ENCODE measurements around the gene SPEN. TPM values are rescaled to one million over a fixed set of nuclear protein-coding genes. Genes with fewer than 3 reads are reported as not detected.

The SPEN gene
- total and polyA plus RNA-seq, 10 of the 15 experiments (the other 5 are each of a cell fraction or from before 2014, with no cell fraction given): 5.2 to 58.7 (median 20.1) TPM

DNA sequence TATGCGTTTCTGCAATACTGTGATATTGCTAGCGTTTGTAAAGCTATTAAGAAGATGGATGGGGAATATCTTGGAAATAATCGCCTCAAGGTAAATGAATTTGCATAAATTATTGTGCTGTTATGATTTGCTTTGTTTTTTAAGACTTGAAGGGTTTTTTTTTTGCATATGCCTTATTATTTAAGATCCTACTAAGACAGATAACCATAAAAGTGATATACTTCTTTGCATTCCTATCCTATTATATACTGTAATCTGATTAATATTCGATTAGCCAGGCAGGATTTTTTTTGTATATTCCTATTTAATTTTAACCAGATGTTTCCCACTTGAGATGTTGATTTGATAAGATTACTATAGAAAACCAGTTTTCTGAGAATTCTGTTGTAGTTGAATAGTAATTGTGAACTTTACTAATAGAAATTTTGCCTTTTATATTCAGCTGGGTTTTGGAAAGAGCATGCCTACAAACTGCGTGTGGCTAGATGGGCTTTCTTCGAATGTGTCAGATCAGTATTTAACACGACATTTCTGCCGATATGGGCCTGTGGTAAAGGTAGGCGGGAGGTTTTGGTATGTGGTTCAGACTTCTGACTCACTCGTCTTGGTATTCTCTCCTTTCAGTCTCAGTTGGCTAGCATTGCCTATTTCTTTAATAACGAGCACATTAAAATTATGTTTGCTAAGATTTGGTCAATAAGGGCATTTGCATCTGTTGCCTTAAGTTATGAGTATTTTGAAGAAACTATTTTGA, 71.6 kb downstream of the SPEN start (continued):
- TF ChIP-seq NFYB (IDR thresholded peaks at IDR 0.05; ENCODE audit: insufficient read depth, low read depth, low read length): no peak
- no peak for TF ChIP-seq TAF1 (IDR thresholded peaks at IDR 0.05; ENCODE audit: borderline replicate concordance, low read depth, low read length)
- no peak for TF ChIP-seq RBBP5 (conservative IDR thresholded peaks at IDR 0.05)
- TF ChIP-seq ZNF24 (IDR thresholded peaks at IDR 0.05): no peak
- TF ChIP-seq, protein P1, sequence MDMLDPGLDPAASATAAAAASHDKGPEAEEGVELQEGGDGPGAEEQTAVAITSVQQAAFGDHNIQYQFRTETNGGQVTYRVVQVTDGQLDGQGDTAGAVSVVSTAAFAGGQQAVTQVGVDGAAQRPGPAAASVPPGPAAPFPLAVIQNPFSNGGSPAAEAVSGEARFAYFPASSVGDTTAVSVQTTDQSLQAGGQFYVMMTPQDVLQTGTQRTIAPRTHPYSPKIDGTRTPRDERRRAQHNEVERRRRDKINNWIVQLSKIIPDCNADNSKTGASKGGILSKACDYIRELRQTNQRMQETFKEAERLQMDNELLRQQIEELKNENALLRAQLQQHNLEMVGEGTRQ (IDR thresholded peaks at IDR 0.05; ENCODE audit: borderline replicate concordance, low read depth, low read length): no peak
- TF ChIP-seq, protein P2, sequence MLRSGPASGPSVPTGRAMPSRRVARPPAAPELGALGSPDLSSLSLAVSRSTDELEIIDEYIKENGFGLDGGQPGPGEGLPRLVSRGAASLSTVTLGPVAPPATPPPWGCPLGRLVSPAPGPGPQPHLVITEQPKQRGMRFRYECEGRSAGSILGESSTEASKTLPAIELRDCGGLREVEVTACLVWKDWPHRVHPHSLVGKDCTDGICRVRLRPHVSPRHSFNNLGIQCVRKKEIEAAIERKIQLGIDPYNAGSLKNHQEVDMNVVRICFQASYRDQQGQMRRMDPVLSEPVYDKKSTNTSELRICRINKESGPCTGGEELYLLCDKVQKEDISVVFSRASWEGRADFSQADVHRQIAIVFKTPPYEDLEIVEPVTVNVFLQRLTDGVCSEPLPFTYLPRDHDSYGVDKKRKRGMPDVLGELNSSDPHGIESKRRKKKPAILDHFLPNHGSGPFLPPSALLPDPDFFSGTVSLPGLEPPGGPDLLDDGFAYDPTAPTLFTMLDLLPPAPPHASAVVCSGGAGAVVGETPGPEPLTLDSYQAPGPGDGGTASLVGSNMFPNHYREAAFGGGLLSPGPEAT (IDR thresholded peaks at IDR 0.05; ENCODE audit: low read depth): peak; percentile 29; the same call in 1 of the 2 replicates
- no peak for TF ChIP-seq SMAD5 (IDR thresholded peaks at IDR 0.05; ENCODE audit: low read depth)
- TF ChIP-seq IKZF2 (IDR thresholded peaks at IDR 0.05): peak in 1 of 2 experiments; percentile 46; a peak in 3 of 4 replicates
- TF ChIP-seq CBX3 (IDR thresholded peaks at IDR 0.05; ENCODE audit: borderline replicate concordance, low read depth): no peak
- TF ChIP-seq, protein P3, sequence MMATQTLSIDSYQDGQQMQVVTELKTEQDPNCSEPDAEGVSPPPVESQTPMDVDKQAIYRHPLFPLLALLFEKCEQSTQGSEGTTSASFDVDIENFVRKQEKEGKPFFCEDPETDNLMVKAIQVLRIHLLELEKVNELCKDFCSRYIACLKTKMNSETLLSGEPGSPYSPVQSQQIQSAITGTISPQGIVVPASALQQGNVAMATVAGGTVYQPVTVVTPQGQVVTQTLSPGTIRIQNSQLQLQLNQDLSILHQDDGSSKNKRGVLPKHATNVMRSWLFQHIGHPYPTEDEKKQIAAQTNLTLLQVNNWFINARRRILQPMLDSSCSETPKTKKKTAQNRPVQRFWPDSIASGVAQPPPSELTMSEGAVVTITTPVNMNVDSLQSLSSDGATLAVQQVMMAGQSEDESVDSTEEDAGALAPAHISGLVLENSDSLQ (IDR thresholded peaks at IDR 0.05): peak; percentile 30; the same call in 1 of the 2 replicates
- TF ChIP-seq, protein P4, sequence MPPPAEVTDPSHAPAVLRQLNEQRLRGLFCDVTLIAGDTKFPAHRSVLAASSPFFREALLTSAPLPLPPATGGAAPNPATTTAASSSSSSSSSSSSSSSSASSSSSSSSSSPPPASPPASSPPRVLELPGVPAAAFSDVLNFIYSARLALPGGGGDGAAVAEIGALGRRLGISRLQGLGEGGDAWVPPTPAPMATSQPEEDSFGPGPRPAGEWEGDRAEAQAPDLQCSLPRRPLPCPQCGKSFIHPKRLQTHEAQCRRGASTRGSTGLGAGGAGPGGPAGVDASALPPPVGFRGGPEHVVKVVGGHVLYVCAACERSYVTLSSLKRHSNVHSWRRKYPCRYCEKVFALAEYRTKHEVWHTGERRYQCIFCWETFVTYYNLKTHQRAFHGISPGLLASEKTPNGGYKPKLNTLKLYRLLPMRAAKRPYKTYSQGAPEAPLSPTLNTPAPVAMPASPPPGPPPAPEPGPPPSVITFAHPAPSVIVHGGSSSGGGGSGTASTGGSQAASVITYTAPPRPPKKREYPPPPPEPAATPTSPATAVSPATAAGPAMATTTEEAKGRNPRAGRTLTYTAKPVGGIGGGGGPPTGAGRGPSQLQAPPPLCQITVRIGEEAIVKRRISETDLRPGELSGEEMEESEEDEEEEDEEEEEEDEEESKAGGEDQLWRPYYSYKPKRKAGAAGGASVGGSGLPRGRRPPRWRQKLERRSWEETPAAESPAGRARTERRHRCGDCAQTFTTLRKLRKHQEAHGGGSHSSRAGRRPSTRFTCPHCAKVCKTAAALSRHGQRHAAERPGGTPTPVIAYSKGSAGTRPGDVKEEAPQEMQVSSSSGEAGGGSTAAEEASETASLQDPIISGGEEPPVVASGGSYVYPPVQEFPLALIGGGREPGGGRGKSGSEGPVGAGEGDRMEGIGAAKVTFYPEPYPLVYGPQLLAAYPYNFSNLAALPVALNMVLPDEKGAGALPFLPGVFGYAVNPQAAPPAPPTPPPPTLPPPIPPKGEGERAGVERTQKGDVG (CRISPR knock-in tag; IDR thresholded peaks at IDR 0.05): no peak
- TF ChIP-seq POU2F2 (IDR thresholded peaks at IDR 0.05; ENCODE audit: borderline replicate concordance, low read depth, low read length): peak; percentile 71; the same call in 2 of the 3 replicates
- no peak for TF ChIP-seq KAT2A (conservative IDR thresholded peaks at IDR 0.05; ENCODE audit: control insufficient read depth, low read depth, low read length)
- no peak for TF ChIP-seq YBX1 (IDR thresholded peaks at IDR 0.05)
- no peak for TF ChIP-seq NFXL1 (IDR thresholded peaks at IDR 0.05; ENCODE audit: borderline replicate concordance)
- TF ChIP-seq, protein P5, sequence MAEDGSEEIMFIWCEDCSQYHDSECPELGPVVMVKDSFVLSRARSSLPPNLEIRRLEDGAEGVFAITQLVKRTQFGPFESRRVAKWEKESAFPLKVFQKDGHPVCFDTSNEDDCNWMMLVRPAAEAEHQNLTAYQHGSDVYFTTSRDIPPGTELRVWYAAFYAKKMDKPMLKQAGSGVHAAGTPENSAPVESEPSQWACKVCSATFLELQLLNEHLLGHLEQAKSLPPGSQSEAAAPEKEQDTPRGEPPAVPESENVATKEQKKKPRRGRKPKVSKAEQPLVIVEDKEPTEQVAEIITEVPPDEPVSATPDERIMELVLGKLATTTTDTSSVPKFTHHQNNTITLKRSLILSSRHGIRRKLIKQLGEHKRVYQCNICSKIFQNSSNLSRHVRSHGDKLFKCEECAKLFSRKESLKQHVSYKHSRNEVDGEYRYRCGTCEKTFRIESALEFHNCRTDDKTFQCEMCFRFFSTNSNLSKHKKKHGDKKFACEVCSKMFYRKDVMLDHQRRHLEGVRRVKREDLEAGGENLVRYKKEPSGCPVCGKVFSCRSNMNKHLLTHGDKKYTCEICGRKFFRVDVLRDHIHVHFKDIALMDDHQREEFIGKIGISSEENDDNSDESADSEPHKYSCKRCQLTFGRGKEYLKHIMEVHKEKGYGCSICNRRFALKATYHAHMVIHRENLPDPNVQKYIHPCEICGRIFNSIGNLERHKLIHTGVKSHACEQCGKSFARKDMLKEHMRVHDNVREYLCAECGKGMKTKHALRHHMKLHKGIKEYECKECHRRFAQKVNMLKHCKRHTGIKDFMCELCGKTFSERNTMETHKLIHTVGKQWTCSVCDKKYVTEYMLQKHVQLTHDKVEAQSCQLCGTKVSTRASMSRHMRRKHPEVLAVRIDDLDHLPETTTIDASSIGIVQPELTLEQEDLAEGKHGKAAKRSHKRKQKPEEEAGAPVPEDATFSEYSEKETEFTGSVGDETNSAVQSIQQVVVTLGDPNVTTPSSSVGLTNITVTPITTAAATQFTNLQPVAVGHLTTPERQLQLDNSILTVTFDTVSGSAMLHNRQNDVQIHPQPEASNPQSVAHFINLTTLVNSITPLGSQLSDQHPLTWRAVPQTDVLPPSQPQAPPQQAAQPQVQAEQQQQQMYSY (CRISPR knock-in tag; IDR thresholded peaks at IDR 0.05): no peak
- TF ChIP-seq ZNF217 (IDR thresholded peaks at IDR 0.05): no peak
- peak; percentile 60; the same call in 1 of the 2 replicates for TF ChIP-seq TCF3 (IDR thresholded peaks at IDR 0.05; ENCODE audit: borderline replicate concordance, insufficient read depth, low read depth, low read length)
